ENCODE results near the gene ZNF536. TPM values are rescaled to one million over a fixed set of nuclear protein-coding genes. Genes with fewer than 3 reads are reported as not detected.

The ZNF536 gene
- total and polyA plus RNA-seq, 2 of the 4 experiments (the other 2 are of a cell fraction) = not detected

GRCh38 chr19:30376272-30376671 lies 4.1 kb downstream of the ZNF536 start:
- H2AFZ ChIP-seq (replicated peaks; ENCODE audit: low read length, poor library complexity) = no peak overlapping the region
- H4K91ac ChIP-seq (ENCODE audit: insufficient read depth, low read depth, low read length) = no peak overlapping the region
- no peak overlapping the region for H3K4me3 ChIP-seq (ENCODE audit: insufficient read depth, low read depth, low read length)
- no peak overlapping the region for H2BK15ac ChIP-seq (ENCODE audit: low read depth, low read length)
- WGBS, 2 experiments (ENCODE audit: extremely low coverage in 2 of 2, insufficient read length in 1 of 2) = no CpG with 5 or more reads among the region's 4 CpGs
- no peak overlapping the region for H2BK20ac ChIP-seq (ENCODE audit: low read depth, low read length)
- H3K56ac ChIP-seq (ENCODE audit: extremely low read depth, insufficient read depth, low read length) = no peak overlapping the region
- in situ Hi-C loops (cut with MboI; ENCODE audit: low sequenced_read_pairs) (no loop called here), intact Hi-C loops (cut with micrococcal nuclease) (no loop called here), dilution Hi-C loops (cut with HindIII; ENCODE audit: low sequenced_read_pairs, unreplicated experiment) (no loop called here)
- no peak overlapping the region for H2BK120ac ChIP-seq (ENCODE audit: low read depth, low read length)
- H2AK5ac ChIP-seq (ENCODE audit: low read depth, low read length) = no peak overlapping the region
- no peak overlapping the region for H4K8ac ChIP-seq (ENCODE audit: low read depth in 2 of 2, low read length in 2 of 2)
- H3K4me2 ChIP-seq (ENCODE audit: low read depth, low read length) = no peak overlapping the region
- no peak overlapping the region for H3K9ac ChIP-seq (ENCODE audit: low read depth, low read length)
- no peak overlapping the region for H2BK5ac ChIP-seq (ENCODE audit: low read depth, low read length, poor library complexity, severe bottlenecking)
- DNase-seq = no peak
- no peak overlapping the region for H3K23ac ChIP-seq (ENCODE audit: low read depth, low read length)
- no peak overlapping the region for H3K18ac ChIP-seq (ENCODE audit: low read depth, low read length)
- no peaks in the 10 kb centered on the region for H3K9me1 ChIP-seq (ENCODE audit: insufficient read depth, low read length)
- H3K79me1 ChIP-seq (ENCODE audit: low read depth in 1 of 2, low read length in 2 of 2) = no peaks in the 10 kb centered on the region
- H2AK9ac ChIP-seq (replicated peaks; ENCODE audit: low read depth, low read length, poor library complexity) = no peak overlapping the region
- no peaks in the 10 kb centered on the region for H4K20me1 ChIP-seq (ENCODE audit: insufficient read depth, low read length)
- no peaks in the 10 kb centered on the region for H3K4me1 ChIP-seq (ENCODE audit: control insufficient read depth, insufficient read depth, low read length)
- H3K14ac ChIP-seq (replicated peaks; ENCODE audit: low read depth, low read length) = no peak overlapping the region
- BruUV-seq (replicated peaks) = no TSS peak
- ATAC-seq (ENCODE audit: low read depth) = no peak
- TF ChIP-seq USF2 (IDR thresholded peaks at IDR 0.05; ENCODE audit: low read depth, low read length) (no peak), BHLHE40 (IDR thresholded peaks at IDR 0.05; ENCODE audit: low read depth, low read length) (no peak), MXI1 (IDR thresholded peaks at IDR 0.05; ENCODE audit: borderline replicate concordance, low read depth, low read length) (no peak), NFE2L2 (IDR thresholded peaks at IDR 0.05; ENCODE audit: low read depth, low read length) (no peak), ELK1 (IDR thresholded peaks at IDR 0.05; ENCODE audit: borderline replicate concordance, low read depth, low read length) (no peak), FOS (IDR thresholded peaks at IDR 0.05; ENCODE audit: low read depth, low read length) (no peak), MAZ (IDR thresholded peaks at IDR 0.05; ENCODE audit: borderline replicate concordance, low read depth, low read length) (no peak), RCOR1 (IDR thresholded peaks at IDR 0.05; ENCODE audit: insufficient replicate concordance, low read length) (no peak), MAFK (IDR thresholded peaks at IDR 0.05; ENCODE audit: low read depth, low read length) (no peak), POLR2A (IDR thresholded peaks at IDR 0.05; ENCODE audit: low read depth, low read length) (no peak), CHD1 (IDR thresholded peaks at IDR 0.05; ENCODE audit: low read depth, low read length) (no peak), RAD21 (IDR thresholded peaks at IDR 0.05; ENCODE audit: low read length) (no peak), CEBPB (IDR thresholded peaks at IDR 0.05; ENCODE audit: low read depth, low read length) (no peak), SMC3 (IDR thresholded peaks at IDR 0.05; ENCODE audit: low read depth, low read length) (no peak), RFX5 (IDR thresholded peaks at IDR 0.05; ENCODE audit: low read depth, low read length) (no peak), CTCF (conservative IDR thresholded peaks at IDR 0.05; ENCODE audit: low read depth, low read length) (no peak)
- H3K27me3 ChIP-seq (ENCODE audit: control insufficient read depth, insufficient read depth, low read length) = no peaks in the 10 kb centered on the region
- ChIA-PET POLR2A (ENCODE audit: unreplicated experiment) (no interaction called here), CTCF (no interaction called here)
- no peak overlapping the region for H3K27ac ChIP-seq (ENCODE audit: insufficient read depth, low read length)
- H3K36me3 ChIP-seq (ENCODE audit: control insufficient read depth, insufficient read depth, low read length) = no peaks in the 10 kb centered on the region
- peaks cover 20% of the 10 kb centered on the region for H3K9me3 ChIP-seq (ENCODE audit: control insufficient read depth, insufficient read depth, low read length)
- no peak overlapping the region for H4K5ac ChIP-seq (ENCODE audit: low read depth, low read length)
- no peak overlapping the region for H3K4ac ChIP-seq (ENCODE audit: low read depth, low read length)

All from IMR-90 (cell line).